Body of pancreas (tissue), 4 donors: ENCODE results near the gene KNDC1.

ENCODE experiments used
- CTCF ChIP-seq, 7 experiments: fragments of 450-650 bp in 4 of 7; fragments of 200-600 bp in 3 of 7; sonication (generic) in 3 of 7; IDR thresholded peaks; one replicate each; pipeline ENCODE4 v1.5.1; 2016 to 2019; ENCODE audit warnings: antibody characterized with exemption in 7 of 7
- POLR2A ChIP-seq, 3 donors: fragments of 450-650 bp; IDR thresholded peaks; one replicate each; pipeline ENCODE4 v1.6.1; 2016; ENCODE audit warnings: antibody characterized with exemption in 3 of 3, mild to moderate bottlenecking in 2 of 3

DNA sequence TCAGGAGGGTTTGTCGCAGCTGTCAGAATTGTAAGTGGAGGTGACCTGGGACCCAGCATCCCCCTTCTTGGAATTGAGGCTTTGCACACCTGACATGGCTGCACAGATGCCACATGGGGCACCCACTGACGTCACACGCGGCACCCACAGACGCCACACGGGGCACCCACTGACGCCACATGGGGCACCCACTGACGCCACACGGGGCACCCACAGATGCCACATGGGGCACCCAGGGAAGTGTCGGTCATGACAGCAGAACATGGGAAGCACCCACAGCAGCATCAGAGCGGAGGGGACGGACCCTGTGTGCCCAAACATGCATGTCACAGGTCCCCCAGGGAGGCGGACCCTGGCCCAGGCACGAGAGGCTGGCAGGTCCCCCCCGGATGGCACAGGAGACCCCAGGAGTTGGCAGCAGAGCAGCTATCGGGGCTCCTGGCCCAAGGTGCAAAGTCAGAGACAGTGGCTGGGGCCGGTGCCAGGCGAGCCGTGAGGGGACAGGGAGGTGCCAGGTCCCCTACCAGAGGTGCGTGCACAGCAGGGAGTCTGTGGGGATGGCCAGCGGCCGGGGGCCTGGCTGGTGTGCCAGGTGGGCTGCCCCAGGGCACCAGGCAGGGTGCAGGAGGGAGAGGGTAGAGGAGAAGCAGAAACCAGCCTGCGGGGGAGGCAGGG lies 21.1 kb downstream of the KNDC1 start:
- TF ChIP-seq CTCF (IDR thresholded peaks at IDR 0.05) (no peak), POLR2A (IDR thresholded peaks at IDR 0.05) (no peak)
